Measurements from ENCODE around the gene PPP4R4. TPM values are rescaled to one million over a fixed set of nuclear protein-coding genes. Genes with fewer than 3 reads are reported as not detected.

The PPP4R4 gene
- total RNA-seq, 2 donors from 2014 or later, result 0.22 to 0.75 TPM

GRCh38 chr14:94320243-94320642 is 146.1 kb downstream of the PPP4R4 start:
- no peak overlapping the region for H3K4me3 ChIP-seq
- H3K4me1 ChIP-seq, result peaks cover 0 to 8% of the 10 kb centered on the region in 2 donors
- H3K27ac ChIP-seq, result no peak overlapping the region
- H3K9me3 ChIP-seq, result peaks cover 0 to 7% of the 10 kb centered on the region in 2 donors
- peak; percentile 43 for DNase-seq (ENCODE audit: low spot score)
- TF ChIP-seq CTCF (IDR thresholded peaks at IDR 0.05), result no peak
- H3K36me3 ChIP-seq, result no peaks in the 10 kb centered on the region
- no peaks in the 10 kb centered on the region for H3K27me3 ChIP-seq

- no peak overlapping the region for H3K27ac ChIP-seq
- no peak for TF ChIP-seq CTCF (IDR thresholded peaks at IDR 0.05)
- H3K4me3 ChIP-seq, result no peak overlapping the region
- no peaks in the 10 kb centered on the region for H3K27me3 ChIP-seq
- H3K4me1 ChIP-seq, result peaks cover 0 to 8% of the 10 kb centered on the region in 2 donors
- peaks cover 0 to 7% of the 10 kb centered on the region in 2 donors for H3K9me3 ChIP-seq
- peak; percentile 28 for DNase-seq (ENCODE audit: low spot score)
- H3K36me3 ChIP-seq, result no peaks in the 10 kb centered on the region
These were observed 147.5 kb downstream of the PPP4R4 start for GRCh38 chr14:94321421-94322271.

GRCh38 chr14:94322648-94323570 is 148.8 kb downstream of the PPP4R4 start, which contains the start of gene SERPINA6:
TSS of gene SERPINA6 (minus strand) at chr14:94323336. CDS start at chr14:94314648, 8,688 bp downstream.
- no peak within 1 kb of the TSS for H3K4me3 ChIP-seq
- H3K27ac ChIP-seq, result no peak within 1 kb of the TSS
- TF ChIP-seq CTCF (IDR thresholded peaks at IDR 0.05), result no peak
- no peaks in the 10 kb centered on the region for H3K27me3 ChIP-seq
- DNase-seq (ENCODE audit: low spot score), result peak; percentile 54
- no peaks in the 10 kb centered on the region for H3K36me3 ChIP-seq
- H3K4me1 ChIP-seq, result no peaks in the 10 kb centered on the region
- H3K9me3 ChIP-seq, result peaks cover 0 to 5% of the 10 kb centered on the region in 2 donors

GRCh38 chr14:94328196-94328595 is 154.1 kb downstream of the PPP4R4 start:
- H3K27ac ChIP-seq, result no peak overlapping the region
- peak; percentile 30 for DNase-seq (ENCODE audit: low spot score)
- TF ChIP-seq CTCF (IDR thresholded peaks at IDR 0.05), result no peak

More at GRCh38 chr14:94328196-94328595, 154.1 kb downstream of the PPP4R4 start:
- Histone ChIP-seq H3K4me1 (no peaks in the 10 kb centered on the region), H3K4me3 (no peak overlapping the region), H3K27me3 (no peaks in the 10 kb centered on the region), H3K9me3 (no peaks in the 10 kb centered on the region), H3K36me3 (no peaks in the 10 kb centered on the region)

Other genes with a start within 250 kb of the PPP4R4 start
- gene FAM181A, start 247.0 kb upstream of the PPP4R4 start, total RNA-seq, result not detected
- gene ASB2, start 197.8 kb upstream of the PPP4R4 start, total RNA-seq, result 100 to 1,000 TPM; 115 to 187 TPM
- not detected for gene CCDC197, start 177.0 kb upstream of the PPP4R4 start, total RNA-seq
- under 1 TPM; 0.43 to 0.48 TPM for gene OTUB2, start 148.0 kb upstream of the PPP4R4 start, total RNA-seq
- 100 to 1,000 TPM; 166 to 178 TPM for gene DDX24, start 93.1 kb upstream of the PPP4R4 start, total RNA-seq
- gene IFI27L1, start 93.0 kb upstream of the PPP4R4 start, total RNA-seq, result 10 to 100 TPM; 13.8 to 21.1 TPM
- 100 to 1,000 TPM; 140 to 229 TPM for gene IFI27, start 63.6 kb upstream of the PPP4R4 start, total RNA-seq
- 10 to 100 TPM; 42.9 to 85.1 TPM for gene IFI27L2, start 44.7 kb upstream of the PPP4R4 start, total RNA-seq
- not detected for gene SERPINA10, start 118.9 kb downstream of the PPP4R4 start, total RNA-seq
- not detected for gene SERPINA6, start 149.0 kb downstream of the PPP4R4 start, total RNA-seq
- gene SERPINA2, start 192.4 kb downstream of the PPP4R4 start, total RNA-seq, result not detected
- gene SERPINA1, start 214.3 kb downstream of the PPP4R4 start, total RNA-seq, result 1 to 10 TPM; 2.4 to 8.8 TPM